GM12892 (cell line): ENCODE results near the gene ACTR1A.

Experiments used
- POLR2A ChIP-seq: IDR thresholded peaks from 2 replicates; pipeline ENCODE4 v1.6.1; 2011; ENCODE audit warnings: low read depth, low read length, control low read depth
- POLR2AphosphoS5 ChIP-seq: IDR thresholded peaks from 2 replicates; pipeline ENCODE4 v1.6.1; 2011; ENCODE audit warnings: low read depth, low read length, control low read depth
- TAF1 ChIP-seq: IDR thresholded peaks from 2 replicates; pipeline ENCODE4 v1.6.1; 2011; ENCODE audit warnings: low read depth, mild to moderate bottlenecking, control low read depth, low read length, borderline replicate concordance

- TF ChIP-seq POLR2A = no peak
- TF ChIP-seq POLR2AphosphoS5 = no peak
- no peak for TF ChIP-seq TAF1
These were observed 53.0 kb downstream of the ACTR1A start for GRCh38 chr10:102449321-102450123.
